NCI-H128 (cell line): Measurements from ENCODE around the gene CDH4.

ENCODE experiments used
- DNase-seq: peaks from one replicate; lab custom pipeline; 2025; ENCODE audit not compliant: unreplicated experiment; lab: John Stamatoyannopoulos, UW

Gene CDH4

DNA sequence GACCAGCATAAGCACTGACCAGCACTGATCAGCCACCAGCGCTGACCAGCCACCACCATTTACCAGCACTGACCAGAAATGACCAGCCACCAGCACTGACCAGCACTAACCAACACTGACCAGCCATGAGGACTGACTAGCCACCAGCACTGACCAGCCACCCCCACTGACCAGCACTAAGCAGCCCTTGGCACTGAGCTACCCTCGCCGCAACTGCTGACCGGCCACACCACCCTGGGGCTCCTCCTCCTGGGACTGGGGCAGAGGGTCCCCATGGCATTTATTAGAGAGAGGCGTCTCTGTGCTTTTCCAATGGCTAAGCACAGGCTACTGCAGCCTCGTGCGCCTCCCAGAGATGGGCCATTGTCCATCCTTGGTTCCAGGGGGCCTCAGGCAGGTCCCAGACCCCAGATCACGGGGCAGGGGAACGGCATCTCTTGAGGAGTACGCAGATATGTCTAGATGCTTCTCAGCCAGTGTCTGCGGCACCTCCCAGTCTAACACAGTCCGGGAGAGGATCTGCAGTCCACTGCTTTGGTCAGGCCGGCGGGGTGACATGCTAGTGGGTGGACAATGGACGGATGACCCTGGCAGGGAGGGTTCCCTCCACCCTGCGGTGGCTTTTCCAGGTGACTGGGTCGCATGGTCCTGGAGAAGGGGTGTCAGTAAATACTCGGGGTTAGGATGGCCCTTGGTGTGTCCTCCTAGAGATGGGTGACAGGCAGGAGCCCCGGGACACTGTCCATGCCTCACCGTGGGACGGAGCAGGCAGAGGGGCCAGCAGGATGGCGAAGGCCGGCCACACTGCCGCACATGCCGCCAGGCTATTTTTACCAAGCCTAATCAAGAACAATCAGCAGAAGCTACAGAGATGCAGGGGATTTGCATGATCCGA lies 645.6 kb downstream of the CDH4 start:
- no peak for DNase-seq

DNA sequence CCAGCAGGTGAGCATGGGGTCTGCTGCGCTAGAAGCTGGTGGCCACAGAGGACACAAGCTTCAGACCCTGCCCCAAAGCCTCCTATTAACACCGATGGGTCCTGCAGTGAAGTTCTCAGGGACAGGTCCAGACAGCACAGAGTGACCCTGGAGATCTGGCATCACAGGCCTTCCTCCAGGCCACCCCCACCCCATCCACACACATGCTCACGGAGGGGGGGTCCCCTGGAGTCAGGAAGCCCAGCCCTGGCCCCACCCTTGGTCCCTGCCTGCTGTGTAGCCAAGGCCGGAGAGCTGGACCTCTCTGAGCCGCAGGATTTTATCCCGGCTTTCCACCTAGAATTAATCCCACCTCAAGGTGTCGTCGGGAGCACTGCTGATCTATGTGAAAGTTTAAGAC lies 646.3 kb downstream of the CDH4 start:
- no peak for DNase-seq

DNA sequence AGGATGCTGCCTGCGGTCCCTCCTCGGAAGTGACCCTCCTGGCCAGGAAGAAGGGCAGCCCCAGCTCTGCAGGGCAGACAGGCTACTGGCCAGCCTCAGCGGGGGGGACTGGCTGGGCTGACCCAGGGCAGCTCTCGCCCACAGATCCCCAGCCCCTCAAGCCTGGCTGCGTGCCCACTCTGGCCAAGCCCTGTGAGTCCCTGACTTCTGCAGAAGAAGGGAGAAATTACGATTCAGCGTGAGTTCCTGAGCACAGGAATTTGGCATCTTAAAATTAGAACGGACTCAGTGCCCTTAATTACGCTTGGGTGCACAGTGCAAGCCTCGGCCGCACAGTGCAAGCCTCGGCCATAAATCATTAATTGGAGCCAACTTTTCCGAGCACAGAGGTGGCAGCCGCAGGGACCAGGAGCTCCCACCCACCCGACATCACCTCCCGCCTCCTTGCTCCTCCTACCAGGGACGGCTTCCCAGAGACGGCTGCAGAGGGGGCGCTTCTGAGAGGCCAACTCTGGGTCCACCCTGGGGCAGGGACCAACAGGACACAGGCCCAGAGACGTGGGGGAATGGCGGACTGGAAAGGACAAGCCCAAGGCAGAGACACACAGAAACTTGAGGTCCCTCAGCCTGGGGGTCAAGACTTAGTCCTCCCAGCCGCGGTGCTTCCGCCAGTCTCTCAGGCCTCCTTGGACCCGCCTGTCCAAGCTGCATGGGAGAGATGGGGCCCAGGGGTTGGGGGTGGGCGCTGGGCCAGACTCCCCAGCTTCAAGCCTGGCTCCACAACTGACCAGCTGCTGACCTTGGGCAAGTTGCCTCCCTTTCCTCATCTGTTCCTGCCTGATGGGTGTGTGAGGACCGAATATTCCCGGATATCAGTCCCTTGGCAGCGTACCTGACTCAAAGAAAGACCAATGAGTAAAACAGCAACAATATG lies 648.2 kb downstream of the CDH4 start:
- no peak for DNase-seq

DNA sequence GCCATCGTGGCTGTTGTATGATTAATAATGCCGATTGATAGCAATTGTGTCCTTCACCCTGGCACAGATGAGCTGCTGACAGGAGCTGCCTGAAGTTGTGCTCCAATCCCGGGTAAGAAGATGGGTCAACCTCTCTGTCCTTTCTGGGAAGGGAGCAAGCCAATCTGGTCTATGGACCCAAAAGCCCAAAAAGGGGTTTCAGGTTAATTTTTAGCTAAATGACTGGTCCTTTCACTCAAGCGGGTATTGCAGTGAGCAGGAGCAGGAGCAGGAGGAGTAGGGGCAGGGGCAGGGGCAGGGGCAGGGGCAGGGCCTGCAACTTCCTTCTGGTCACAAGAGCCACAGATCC lies 648.9 kb downstream of the CDH4 start:
- no peak for DNase-seq

DNA sequence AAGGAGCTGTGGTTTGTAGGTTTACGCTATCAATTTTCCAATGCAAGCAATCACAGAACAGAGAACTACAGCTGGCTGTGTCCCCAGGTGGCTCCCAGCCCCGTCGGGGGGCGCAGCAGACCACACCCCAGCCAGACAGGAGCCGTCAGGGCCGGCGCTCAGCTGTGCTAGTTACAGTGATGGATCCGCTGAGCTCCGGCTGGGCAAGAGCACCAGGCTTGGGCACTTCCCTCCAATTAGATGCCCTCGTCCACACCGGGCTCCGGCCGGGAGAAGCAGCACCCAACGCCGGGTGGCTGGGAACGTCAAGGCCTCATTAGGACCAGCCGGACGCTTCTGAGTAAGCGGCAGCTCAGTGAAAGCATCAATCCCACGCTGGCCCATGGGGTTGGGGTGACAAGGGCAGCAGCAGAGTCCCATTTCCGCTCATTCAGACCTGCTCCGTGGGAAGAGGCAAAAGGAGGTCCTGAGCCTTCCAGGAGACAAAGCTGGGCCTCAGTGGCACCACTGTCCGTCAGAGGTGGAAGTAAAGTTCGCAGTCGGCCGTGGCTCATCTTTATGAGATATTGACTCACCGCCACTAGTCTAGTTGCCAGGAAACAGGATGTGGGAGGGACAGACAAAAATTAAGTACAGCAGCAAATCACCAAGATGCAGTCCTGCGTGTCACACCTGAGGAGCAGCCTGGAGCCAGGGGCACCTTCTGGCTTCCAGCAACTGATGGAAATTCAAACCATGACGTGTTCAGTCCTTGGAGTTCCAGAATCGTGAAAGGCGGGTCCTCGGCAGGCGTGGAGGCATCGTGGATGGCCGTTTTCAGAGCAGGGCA lies 649.5 kb downstream of the CDH4 start:
- no peak for DNase-seq

DNA sequence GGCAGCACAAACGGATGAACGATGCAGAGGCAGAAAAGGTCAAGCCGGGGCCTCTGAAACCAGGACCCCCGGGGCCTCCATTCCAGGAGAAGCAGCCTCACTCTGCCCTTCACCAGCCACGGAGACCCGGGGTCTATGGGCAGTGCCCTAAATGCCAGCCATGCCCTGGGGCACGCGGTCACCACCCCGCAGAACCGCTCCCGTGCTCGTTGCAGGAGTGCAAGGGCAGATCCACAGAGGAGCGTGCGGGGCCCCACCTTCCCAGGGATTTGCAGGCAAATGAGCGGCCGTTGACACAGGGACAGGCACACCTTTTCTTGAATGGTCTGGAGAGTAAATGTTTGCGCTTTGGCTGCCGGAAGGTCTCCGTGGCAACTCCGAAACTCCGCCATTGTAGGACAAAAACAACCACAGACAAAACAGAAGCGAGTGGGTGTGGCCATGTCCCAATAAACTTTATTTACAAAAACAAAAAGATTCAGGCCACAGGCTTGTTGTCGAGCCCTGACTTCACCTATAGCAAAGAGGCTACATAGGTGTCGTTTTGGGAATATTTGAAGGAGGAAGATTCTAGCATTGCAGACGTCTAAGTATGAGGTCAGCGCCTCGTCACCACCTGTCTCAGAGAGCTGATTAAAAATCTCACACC lies 650.3 kb downstream of the CDH4 start:
- DNase-seq, result no peak

DNA sequence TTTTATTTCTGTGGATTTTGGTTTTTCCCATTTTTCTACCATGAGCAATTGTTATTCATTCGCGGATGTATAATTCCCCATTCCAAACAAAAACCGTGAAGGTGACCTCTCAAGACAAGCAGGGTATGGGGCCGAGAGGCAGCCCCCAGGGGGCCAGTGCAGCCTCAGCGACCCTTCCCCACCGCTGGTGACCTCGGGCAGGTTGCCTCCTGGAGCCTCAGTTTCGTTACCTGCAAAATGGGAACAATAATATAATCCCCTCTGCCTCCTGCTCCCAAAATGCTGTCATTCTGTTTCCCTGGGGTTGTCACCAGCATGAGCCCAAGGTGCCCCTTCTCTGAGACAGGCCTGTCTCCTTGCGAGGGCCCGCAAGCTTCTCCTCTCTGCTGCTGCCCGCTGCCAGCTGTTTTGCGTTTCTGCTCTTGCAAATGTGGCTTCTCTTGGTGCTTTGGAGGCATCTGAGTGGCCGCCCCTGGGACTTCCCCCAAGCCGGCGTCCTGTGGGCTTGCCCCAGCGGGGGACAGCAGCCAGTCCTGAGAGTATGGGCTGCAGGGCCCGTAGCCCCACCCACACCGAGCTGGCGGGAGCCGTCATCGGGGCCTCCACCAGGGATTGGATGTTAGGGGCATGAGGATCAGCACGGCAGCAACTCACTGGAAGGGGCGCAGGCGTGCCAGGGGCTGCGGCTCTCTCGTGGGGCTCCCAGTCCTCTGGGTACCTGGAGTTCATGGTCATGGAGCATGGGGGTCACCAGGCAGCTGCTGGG lies 651.7 kb downstream of the CDH4 start:
- no peak for DNase-seq

DNA sequence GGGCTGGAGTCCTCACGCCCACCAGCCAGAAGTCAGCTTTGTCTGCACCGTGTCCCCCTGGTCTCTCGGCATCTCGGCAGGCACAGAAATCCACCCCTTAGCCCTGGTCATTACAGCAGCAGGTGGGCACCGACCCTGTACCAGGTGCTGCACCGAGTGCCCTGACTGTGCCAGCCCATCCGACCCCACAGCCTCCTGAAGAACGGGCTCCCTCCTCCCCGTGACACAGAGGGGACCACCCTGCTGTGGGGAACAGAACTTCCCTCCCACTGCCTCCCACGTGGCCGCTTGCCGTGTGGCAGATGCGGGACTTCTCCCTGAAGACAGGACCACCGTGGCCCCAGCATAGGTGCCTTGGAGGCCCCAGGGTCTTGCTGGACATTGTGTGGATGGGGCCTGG lies 652.4 kb downstream of the CDH4 start:
- DNase-seq, result no peak

DNA sequence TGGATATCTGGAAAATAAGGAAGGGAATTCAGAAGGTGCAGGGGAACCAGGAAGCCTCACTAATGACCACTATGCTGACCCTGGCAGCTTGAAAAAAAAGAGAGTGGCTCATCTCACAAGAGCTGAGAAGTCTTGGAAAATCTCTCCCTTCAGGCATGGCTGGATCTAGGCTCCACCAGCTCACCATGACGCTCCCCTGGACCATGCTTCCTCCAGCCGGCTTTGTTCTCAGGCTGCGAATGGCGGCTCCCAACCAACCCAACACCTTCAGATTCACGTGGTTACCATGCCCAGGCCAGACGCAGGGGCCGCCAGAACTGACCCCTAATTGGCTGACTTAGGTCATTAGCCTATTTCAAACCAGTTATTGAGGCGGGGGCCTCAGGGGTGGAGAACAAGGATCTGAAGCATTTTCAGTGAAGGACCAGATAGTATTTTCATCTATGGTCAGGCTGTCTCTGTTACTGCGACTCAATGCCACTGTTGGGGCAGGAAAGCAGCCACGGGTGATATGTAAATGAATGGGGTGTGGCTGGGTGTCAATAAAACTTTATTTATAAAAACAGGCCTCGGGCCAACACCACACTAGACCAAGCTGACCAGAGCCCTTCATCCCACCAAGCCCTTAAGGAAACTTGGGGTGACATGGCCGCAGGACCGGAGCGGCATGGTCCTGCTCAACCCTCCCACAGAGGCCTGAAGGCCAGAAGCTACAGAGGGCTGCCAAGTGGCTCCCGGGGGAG lies 653.9 kb downstream of the CDH4 start:
- no peak for DNase-seq

DNA sequence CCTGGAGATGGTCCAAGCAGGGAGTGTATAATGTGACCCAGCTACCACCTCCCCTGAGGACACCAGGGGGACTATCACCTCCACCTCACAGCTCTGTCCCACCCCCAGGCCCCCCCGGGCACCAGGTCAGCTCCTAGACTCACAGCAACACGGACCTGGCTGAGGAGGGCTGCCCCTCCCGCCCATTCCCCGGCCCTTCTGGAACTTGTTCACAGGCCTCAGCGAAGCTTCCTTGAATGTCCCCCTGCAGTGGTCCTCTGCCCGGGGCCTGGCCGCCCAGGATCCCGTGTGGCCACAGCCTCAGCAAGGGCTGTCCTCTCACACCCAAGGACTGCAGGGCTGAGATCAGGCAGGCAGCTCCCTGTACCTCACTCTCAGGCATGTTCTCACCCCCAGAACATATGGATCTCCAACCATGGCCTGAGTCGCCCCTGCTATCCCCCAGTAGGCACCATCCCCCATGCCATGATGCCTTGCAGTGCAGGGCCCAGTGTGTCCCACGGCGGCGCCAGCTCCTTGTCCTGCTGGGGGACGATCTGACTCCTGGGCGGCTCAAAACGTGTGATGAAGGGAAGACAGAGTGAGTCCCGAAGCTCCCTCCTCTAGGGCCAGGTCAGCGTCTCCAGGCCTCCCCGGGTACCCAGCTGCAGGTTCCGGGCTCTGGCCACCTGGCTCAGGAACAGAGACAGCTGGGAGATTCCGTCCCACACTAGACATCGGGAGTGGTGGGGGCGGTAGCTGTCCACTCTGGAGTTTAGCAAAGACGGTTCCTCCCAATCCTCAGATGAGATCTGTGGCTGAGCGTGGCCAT lies 655.2 kb downstream of the CDH4 start:
- DNase-seq, result no peak

DNA sequence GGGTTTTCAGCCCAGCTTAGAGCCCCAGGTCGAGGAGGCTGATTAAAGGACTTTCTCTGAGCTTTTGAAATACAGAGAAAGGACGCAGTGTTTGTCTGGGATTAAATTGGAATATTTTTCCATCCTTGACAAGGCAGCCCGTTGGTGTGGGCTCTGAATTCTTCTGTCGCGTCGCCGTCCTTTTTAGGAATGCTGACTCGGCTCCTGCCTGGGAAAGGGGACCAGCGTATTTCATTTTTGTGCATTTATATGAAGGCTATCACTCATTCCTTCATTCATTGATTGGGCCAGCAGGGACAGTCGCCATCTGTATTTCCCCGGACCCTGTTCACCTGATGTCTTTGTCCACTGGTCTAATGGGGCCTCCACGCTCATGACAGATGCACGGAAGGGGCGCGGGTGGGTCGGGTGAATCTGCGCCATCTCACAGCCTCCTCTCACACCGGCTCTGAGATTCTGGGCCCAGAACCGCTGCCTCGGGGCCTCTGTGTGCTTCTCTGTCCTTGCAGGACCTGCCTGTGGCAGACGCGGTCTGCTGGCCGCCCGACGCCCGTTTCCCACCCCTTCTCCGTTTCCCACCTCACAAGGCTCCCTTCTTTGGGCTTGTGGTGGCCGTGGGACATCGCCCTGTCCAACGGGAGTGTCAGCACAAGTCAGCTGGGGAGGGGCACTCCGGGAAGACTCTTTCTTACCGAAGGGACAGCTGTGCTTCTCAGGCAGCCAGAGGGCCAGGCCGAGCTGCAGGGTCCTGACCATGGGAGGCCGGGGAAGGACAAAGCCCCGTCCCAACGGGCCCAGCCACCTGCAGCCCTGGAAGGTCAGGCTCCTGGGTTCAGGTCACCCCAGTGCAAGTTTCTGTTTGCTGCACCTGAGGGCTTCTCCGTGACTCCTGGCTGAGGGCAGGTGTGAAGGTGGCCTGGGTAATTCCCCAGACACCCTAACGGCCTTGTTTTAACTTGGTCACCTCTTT lies 656.3 kb downstream of the CDH4 start:
- DNase-seq, result no peak

DNA sequence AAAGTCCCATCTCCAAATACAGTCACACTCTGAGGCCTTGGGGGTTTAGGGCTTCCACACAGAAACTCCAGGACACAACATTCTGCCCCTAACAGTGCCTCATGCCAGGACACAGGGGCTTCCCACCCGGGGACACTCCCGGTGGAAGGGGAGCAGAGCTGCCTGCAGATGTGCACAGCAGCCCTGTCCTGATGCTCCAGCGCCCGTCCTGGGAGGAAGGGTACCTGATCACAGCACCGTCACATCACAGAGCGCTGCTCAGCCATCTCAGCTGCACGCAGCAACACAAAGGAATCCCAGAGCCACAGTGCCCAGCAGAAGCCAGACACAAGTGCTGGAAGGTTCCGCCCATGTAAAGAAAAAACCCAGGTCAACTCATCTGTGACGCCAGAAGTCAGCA lies 657.0 kb downstream of the CDH4 start:
- no peak for DNase-seq

DNA sequence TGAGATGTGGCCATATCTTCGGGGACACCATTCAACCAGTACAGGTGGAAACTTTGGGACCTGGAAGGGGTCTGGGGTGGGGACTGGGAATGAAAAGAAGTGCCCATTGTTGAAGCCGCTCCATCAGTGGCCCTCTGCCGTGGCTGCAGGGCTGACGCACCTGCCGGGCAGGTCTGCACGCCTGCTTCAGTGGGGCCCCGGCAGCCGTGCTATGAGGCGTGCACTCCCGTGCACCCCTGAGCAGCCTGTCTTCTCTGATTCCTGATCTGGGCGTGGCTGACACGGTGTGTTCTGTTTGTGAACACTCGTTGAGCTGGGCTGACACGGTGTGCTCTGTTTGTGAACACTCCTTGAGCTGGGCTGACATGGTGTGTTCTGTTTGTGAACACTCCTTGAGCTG lies 657.8 kb downstream of the CDH4 start:
- no peak for DNase-seq

DNA sequence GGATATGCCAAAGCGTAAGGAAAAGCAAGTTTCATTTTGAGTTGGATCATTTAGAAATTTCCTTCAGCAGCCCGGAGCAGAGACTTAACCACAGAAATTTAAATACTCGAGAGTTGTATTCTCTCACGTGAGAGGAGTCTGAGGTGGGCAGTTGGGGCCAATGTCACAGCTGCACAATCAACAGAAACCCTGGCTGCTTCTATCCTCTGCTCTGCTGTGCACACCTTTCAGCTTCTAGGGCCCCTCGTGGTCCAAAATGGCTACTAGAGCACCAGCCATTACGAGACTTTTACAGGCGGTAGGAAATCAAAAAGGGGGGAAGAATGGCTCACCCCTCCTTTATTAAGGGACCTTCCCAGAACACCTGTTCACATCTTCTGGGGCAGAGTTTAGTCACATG lies 659.8 kb downstream of the CDH4 start:
- no peak for DNase-seq

DNA sequence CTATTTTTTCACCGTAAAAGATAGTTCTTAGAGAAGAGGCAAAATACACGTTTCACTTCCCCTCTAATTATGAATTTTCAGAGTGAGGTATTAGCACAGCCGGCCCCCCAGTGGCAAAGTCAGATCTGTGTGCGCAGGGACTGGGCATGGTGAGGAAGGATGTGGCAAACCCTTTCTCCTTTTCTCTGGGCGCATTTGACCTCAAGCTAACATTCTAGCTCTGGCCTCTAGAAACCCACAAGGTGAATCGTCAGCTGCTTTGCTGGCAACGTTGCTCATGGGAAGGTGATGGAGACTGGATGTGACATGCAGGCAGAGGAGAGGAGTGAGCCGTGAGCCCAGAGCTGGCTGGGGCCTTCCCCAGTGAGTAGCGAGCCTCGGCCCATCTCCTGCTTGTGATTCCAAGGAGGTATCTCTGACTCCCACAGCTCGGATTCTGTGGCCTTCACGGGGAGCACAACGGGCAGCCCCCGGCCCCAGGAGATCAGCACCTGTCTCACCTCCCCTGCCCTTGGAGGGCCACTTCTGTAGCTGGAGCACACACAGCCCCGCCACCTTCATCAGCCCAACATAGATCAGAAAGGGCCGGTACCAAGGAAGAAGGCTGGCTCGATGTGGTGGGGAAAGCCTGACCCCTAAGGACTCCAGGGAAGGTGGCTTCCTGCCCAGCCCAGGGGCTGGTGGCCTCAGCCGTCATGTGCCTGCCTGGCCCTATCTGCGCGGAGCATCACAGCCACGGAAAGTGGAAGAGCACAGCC lies 660.8 kb downstream of the CDH4 start:
- no peak for DNase-seq

DNA sequence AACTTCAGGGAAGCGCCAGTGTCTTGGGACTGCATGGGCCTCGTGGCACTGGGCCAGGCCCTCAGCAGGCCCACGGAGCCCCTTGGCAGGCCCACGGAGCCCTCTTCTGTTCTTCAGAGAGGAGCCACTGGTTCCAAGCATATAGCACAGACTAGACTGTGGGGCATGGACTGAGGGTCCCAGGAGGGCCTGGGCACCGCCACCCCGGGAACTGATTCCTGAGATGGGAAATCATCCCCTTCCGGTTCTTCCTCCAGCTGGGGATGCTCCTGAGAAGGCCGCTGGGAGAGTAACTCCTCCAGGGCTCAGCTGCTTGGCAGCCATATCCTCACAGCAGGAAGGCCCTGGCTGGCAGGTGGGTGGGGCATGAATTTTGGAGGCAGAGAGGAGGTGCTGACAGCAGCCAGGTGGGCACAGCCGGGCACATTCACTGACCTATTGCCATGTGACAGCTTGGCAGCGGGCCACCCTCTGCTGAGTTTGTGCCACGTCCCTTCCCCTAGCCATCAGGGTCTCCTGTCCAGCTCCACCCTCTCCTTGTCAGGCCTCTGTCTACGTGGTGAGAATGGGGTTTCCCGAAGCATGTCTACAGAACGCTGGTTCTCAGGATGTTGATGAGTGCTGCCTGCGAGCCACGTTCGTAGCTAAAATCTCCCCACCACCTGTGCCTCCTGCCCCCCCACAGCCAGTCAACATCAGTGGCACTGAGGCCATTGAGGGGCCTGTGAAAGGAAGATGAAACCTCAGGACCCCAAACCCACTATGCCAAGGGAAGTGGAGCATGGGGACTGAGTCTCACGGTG lies 661.6 kb downstream of the CDH4 start:
- no peak for DNase-seq
